ES-I3 (cell line): ENCODE results near the gene ADGRD1.
"Not testable (repeated sequence)": the region's sequence is repeated elsewhere in the genome, so short reads cannot be mapped to it uniquely, and the experiment has no call there.

Experiments used
- H3K36me3 ChIP-seq: 2 replicates; pipeline ENCODE4 v1.6.1; 2013; ENCODE audit warnings: mild to moderate bottlenecking, low read length, control low read depth, moderate library complexity; ENCODE audit not compliant: insufficient read depth
- H3K4me1 ChIP-seq: 2 replicates; pipeline ENCODE4 v1.6.1; 2013; ENCODE audit warnings: mild to moderate bottlenecking, control low read depth, low read length; ENCODE audit not compliant: insufficient read depth
- H3K9ac ChIP-seq: 2 replicates; pipeline ENCODE4 v1.6.1; 2013; ENCODE audit warnings: low read depth, mild to moderate bottlenecking, low read length, moderate library complexity
- H3K9me3 ChIP-seq: 2 replicates; pipeline ENCODE4 v1.6.1; 2013; ENCODE audit warnings: mild to moderate bottlenecking, low read length, moderate library complexity; ENCODE audit not compliant: control insufficient read depth, insufficient read depth

ADGRD1 gene

DNA sequence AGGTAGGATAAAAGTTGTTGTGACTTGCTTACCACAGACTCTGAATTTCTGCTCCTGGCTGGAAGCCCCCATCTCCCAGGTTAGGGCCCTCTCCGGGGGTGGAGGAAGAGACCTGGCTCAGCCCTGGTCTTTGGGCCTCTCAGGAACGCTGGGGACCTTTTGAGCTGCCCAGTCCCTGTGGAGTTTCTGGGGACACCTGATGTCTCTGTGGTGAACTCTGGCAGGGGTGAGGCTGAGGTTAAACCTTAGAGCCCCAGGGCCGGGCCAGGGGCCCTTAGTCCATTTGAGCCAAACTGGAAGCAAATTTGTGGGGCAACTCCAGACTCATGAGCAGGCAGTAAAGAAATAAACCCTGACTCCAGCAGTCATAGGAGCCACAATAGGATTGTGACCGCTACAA lies 112.1 kb downstream of the ADGRD1 start:
- no peaks in the 10 kb centered on the region for H3K4me1 ChIP-seq
- no peaks in the 10 kb centered on the region for H3K9me3 ChIP-seq
- H3K9ac ChIP-seq = no peak overlapping the region
- no peaks in the 10 kb centered on the region for H3K36me3 ChIP-seq

DNA sequence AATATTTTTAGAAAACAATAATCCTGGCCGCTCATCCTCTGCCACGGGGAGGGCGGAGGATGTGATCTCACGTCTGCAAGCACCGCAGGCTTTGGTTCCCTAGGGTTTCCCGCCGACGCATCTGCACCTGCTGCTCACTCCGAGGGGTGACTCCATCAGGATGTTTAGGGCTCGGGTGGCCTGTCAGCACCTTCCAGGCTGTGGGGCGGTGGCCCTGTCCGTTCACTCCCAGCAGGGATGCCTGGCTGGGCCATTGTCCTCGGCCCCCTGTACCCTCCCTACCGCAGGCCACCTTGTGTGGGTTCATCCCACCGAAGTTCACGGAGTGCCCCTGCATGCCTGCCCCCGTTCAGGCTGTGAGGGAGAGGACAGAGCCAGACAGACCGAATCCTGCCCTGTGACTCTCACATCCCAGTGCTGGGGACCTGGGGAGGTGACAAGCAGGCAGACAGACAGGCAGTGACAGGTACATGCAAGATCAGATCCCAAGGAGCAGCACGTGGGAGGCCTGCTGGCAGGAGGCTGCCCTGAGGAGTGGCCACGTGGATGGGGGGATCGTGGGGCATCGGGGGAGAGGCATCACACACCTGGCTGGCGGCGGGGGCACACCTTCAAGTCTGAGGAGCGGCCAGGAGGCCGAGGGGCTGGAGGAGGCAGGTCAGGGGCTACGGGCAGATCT lies 112.6 kb downstream of the ADGRD1 start:
- Histone ChIP-seq H3K4me1 (no peaks in the 10 kb centered on the region), H3K36me3 (no peaks in the 10 kb centered on the region), H3K9ac (no peak overlapping the region), H3K9me3 (no peaks in the 10 kb centered on the region)

DNA sequence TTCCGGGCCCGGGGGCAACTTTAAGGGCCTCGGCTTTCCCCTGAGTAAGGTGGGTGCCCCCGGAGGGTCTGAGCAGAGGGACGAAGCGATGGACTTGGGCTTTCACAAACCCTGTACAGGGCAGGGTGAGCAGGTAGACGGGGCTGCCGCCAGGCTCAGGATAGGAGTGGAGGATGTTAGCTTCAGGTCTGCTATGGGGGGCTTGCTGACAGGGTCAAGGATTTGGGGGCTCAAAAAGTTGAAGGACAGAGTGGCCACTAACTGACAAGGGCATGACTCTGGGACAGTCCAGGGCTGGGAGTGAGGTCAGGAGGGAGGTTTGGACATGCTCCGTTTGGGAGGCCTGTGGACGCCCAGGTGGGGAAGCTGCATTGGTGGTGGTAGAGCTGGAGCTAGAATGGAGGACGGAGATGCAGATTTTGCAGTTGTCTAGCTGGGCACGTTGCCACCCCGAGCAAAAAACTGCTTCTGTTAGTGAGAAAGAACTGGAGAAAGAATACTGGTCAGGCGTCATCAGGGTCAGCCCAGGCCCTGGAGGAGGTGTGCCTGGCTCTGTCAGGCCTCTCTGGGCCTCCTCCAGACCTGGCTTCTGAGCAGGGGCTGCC lies 113.3 kb downstream of the ADGRD1 start:
- no peaks in the 10 kb centered on the region for H3K9me3 ChIP-seq
- no peak overlapping the region for H3K9ac ChIP-seq
- H3K36me3 ChIP-seq = no peaks in the 10 kb centered on the region
- H3K4me1 ChIP-seq = no peaks in the 10 kb centered on the region

DNA sequence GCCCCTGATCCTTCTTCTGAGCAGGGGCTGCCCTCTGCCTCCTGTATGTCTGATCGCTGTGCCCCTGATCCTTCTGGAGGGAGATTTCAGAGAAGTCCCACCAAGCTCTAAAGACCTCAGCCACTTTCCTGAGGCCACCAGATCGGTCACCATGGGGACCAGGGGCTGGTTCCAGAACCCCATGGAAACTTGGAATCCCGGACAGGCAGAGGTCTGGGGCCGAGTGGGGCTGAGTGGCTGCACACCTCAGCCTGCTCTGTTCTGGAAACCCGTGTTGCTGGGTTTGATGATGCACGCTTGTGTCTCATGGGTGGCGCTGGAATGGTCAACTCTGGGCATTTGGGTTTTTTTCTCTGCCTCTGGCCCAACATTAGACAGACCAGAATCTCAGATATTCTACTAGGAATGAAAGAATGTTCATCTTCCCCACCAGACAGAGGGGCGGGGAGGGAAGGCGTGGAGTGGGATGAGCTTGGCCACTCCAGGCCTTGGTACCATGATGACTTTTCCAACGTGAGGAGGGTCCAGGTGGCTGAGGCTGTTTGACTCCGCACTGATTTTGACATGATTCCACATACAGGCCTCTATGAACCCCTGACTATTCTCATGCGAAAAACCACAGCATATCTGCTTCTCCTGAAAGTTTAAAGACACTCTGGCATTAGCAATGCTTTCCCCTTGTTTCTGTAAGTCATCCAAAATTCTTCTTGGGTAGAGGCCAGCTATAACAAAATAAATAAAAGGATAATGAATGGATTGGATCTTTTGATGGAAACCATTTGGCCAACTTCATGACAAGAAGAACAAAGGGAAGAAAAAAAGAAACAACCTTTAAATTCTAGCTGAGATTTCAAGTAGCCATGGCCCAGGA lies 114.5 kb downstream of the ADGRD1 start:
- Histone ChIP-seq H3K36me3 (no peaks in the 10 kb centered on the region), H3K9ac (no peak overlapping the region), H3K4me1 (no peaks in the 10 kb centered on the region), H3K9me3 (peaks cover 3% of the 10 kb centered on the region; the same call in 1 of the 2 replicates)

DNA sequence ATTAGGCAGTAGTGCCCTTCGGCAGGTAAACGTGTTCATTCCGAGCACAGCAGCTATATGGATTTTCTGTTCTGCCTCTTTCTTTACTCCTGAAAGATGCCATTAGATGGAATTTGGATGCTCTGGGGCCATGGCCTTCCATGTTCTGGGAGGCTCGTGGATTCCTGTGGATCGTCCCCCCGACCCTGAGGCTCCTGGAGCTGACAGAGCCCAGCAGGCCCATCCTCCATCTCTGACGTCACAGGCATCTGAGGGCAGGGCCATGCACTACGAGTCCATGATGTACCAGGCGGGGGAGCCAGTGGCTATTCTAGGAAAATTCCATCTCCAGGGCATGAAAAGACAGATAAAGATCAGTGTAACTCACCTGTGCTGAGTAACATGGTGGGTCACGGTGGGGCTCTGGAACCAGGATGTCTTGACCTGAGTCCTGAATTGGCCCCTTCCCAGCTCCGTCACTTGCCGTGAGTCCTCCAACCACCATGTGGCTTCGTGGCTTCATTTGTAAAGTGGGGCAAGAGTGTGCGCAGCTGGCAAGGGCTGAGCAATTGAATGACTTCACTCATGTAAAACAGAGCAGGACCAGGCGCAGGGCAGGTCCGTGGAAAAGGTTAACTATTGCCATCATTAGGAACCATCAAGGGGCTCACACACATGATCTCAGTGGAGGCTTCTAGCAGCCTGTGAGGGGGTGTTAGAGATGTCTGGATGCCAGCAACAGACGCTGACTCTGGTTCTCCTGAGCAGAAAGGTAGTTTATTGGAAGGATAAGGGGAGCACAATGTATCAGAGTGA lies 115.4 kb downstream of the ADGRD1 start:
- not testable (repeated sequence) for H3K9me3 ChIP-seq, H3K36me3 ChIP-seq, H3K4me1 ChIP-seq, H3K9ac ChIP-seq

DNA sequence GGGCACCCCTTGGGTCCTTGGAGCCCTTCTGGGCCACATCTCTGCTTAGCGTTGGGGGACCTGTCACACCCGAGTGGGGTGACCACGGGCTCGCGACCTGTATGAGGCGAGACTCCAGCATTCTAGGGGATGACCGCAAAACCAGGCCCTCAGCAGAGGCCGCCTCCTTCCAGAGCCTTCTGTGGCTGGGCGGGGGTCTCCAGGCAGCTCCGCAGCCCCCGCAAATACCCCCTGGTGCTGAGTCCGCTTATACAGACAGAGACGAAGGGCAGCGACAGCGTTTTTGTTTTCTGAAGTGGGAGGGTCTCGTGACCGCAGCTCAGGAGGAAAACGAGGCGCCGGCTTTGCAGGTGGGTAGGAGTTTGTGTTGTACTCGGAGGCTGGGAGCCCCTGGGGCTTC lies 116.4 kb downstream of the ADGRD1 start:
- not testable (repeated sequence) for H3K4me1 ChIP-seq, H3K36me3 ChIP-seq, H3K9ac ChIP-seq, H3K9me3 ChIP-seq

DNA sequence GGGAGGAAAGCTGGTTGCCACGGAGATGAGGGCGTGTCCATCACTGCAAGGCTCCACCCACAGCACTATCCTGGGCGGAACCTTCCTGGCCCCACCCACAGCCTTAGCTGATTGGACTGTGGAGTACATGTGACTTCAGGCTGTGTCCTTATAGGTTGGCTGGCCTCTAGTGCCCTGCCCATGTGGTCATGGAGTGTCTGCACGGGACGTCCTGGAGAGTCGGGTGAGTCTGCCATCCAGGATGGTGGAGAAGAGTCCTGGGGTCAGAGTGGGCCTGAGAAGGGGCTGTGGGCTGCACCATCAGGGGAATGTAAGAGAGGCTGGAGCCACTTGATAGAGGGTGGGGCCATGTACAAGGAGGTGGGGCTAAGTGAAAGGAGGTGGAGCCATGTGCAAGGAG lies 117.0 kb downstream of the ADGRD1 start:
- not testable (repeated sequence) for H3K4me1 ChIP-seq, H3K9me3 ChIP-seq, H3K9ac ChIP-seq, H3K36me3 ChIP-seq

DNA sequence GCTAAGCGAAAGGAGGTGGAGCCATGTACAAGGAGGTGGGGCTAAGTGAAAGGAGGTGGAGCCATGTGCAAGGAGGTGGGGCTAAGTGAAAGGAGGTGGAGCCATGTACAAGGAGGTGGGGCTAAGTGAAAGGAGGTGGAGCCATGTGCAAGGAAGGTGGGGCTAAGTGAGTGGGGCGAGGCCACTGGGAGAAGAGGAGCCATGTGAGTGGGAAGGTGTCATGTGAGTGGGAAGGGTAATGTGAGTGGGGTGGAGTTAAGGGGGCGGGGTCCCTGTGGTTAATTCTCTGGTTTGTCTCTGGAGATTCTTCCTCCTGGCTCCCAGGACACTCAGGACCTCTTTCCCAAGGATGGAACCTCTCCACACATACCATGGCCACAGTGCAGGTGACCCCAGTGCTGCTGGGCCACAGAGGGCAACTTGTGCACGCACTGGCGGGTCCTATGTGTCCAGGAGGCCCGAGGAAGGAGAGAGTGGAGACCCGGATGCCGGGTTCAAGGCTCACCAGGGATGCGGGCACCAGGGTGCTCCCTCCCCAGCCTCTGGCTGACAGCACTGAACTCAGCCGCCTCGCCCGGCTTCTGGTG lies 117.6 kb downstream of the ADGRD1 start:
- not testable (repeated sequence) for H3K36me3 ChIP-seq, H3K9ac ChIP-seq, H3K4me1 ChIP-seq, H3K9me3 ChIP-seq

DNA sequence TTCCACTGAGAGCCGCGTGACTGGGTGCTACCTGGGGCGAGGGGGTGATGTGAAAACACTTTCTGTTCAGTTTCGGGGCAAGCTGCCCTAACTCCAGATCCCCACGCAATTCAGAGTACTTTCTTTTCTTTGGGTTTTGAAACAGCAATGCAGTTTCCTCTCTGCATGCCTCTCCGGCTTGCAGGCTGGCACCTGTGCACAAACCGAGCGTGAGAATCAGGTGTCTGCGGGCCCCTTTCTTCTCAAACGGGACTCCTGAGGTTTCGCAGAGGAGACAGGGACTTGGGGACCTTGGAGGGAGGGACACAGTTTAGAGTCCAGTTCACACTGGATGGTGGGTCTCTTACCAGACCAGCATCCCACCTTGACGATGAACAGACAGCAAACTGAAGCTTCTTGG lies 118.2 kb downstream of the ADGRD1 start:
- not testable (repeated sequence) for H3K36me3 ChIP-seq, H3K9ac ChIP-seq, H3K9me3 ChIP-seq, H3K4me1 ChIP-seq

DNA sequence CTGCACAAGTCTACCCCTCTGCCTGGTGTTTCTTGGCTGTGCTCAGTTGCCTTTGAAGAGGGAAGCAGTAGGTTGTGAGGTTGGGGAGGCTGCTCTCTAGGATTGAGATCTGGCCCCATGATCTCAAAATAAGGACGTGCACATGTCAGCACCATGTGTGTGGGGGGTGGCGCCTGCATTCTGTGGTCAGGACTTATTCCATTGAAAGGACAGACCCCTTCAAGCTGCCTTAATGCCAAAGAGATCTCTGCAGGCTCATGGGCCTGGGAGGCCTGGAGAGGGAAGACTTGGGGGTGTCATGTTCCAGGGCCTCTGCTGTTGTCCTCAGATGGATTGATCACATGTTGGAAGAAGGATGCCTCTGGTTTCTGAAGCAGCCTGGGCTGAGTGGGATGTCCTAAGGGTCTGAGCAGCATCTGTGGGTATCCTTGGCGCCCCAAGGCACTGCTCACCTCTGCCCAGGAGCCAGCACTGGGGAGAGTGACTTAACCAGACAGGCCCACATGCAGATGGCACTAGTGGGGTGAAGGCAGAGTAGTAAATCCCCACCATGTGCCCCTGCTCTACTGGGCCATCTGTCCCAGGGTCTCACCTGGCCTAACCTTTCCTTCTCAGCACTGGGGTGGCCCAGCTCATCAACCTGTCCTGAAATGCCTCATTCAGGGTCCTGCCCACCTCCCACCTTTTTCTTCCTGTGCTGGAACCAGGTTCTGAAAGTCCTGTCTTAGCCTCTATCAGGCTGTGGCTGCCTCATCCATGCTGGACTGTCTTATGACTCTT lies 118.9 kb downstream of the ADGRD1 start:
- Histone ChIP-seq H3K4me1 (no peaks in the 10 kb centered on the region), H3K9me3 (peaks cover 3% of the 10 kb centered on the region; the same call in 1 of the 2 replicates), H3K9ac (no peak overlapping the region), H3K36me3 (no peaks in the 10 kb centered on the region)

DNA sequence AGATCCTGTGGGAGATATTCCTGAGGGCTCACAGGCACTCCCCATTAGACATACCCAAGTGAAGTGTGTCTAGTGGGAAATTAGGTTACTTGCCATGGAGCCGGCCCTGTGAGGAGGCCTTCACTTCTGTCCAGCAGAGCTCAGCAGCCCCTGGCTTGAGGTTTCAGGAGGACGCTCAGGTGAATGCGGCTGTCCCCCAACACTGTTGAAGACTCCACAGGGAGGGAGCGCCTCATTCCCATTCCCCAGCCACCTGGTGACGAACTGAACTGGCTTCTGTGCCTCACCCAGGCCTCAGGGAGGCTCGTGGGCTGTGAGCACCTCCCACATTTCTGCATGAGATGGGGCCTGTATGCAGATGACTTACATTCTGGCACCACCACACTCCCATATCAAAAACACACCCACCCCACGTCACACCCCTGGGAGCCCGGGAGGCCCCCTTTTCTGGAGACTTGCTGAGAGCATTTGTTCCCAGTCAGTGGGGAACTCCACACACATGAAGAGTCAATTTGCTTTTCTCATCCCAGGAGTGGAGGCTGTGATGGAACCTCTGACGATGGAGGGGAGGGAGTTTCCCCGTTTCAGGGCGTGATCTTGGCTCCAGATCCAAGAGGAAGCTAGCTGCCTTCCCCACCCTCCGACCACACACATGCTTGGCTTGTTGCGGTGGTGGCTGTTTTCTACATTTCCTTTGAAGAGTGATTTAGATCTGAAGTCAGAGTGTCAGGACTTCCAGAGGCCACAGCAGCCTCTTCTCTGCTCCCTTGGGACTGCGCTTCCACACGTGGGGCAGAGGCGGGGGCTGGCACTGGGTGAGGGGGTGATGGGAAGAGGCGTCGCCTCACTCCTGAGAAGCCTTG lies 120.7 kb downstream of the ADGRD1 start:
- Histone ChIP-seq H3K9me3 (peaks cover 3% of the 10 kb centered on the region; the same call in 1 of the 2 replicates), H3K4me1 (no peaks in the 10 kb centered on the region), H3K36me3 (no peaks in the 10 kb centered on the region), H3K9ac (no peak overlapping the region)

DNA sequence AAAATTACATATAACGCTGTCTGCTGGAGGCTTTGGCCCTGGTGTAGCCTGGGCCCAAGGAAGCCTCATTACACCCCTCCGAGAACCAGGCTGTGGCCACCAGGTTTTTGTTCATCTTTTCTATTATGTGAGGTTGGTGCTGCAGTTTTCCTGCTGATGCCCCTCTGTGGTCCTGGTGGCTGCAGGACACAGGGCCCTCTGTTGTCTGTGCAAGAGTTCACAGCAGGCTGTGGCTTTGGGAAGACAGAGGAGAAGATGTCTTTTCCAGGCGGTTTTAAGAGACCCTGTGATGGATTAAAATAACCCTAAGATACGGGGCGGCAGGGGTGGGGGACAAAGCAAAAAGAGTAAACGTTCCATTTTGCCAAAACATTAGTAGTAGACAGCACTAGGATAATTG lies 121.5 kb downstream of the ADGRD1 start:
- H3K4me1 ChIP-seq = no peaks in the 10 kb centered on the region
- peaks cover 3% of the 10 kb centered on the region; the same call in 1 of the 2 replicates for H3K9me3 ChIP-seq
- no peak overlapping the region for H3K9ac ChIP-seq
- H3K36me3 ChIP-seq = no peaks in the 10 kb centered on the region

DNA sequence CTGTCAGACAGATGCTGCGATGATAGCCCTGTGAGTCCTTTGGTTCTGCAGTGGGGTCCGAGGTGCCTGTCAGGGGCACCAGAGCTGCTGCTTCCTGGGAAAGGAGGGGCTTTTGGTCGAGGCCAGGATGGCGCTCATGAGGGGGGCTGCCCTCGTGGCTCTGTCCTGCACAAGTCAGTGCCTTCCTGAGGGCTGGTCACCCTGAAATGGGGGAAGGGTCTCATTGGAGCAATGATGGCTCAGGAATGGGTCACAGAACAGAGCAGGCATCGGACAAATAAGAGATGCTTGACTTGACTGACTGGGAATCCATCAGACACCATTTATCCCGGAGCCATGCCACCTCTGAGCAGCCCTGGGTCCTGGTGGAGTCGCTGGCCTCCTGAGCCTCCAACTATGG lies 121.9 kb downstream of the ADGRD1 start:
- H3K36me3 ChIP-seq = no peaks in the 10 kb centered on the region
- no peaks in the 10 kb centered on the region for H3K4me1 ChIP-seq
- H3K9ac ChIP-seq = no peak overlapping the region
- H3K9me3 ChIP-seq = peaks cover 3% of the 10 kb centered on the region; the same call in 1 of the 2 replicates
